ENCODE data around the gene NDST4. TPM values are rescaled to one million over a fixed set of nuclear protein-coding genes. Genes with fewer than 3 reads are reported as not detected.

Gene NDST4
- total and polyA plus RNA-seq, 2 of the 13 experiments (the other 11 are each of a cell fraction or from before 2014, with no cell fraction given): not detected

- Histone ChIP-seq H4K20me1 (ENCODE audit: insufficient read depth, low read length) (no peaks in the 10 kb centered on the region), H3K4me2 (ENCODE audit: low read depth, low read length) (no peak overlapping the region), H3K4me3 (replicated peaks in 1 of 3; ENCODE audit: insufficient read depth in 1 of 3, low read depth in 2 of 3, low read length in 3 of 3) (no peak overlapping the region), H3K27ac (ENCODE audit: extremely low read length, insufficient read depth, low read length) (no peak overlapping the region), H3K4me1 (ENCODE audit: insufficient read depth, low read length) (no peaks in the 10 kb centered on the region), H3K36me3 (replicated peaks in 1 of 2; ENCODE audit: control insufficient read depth in 1 of 2, insufficient read depth in 2 of 2, low read length in 2 of 2) (no peaks in the 10 kb centered on the region), H3K9me3 (ENCODE audit: low read length) (no peaks in the 10 kb centered on the region), H3K9ac (ENCODE audit: insufficient read depth, low read depth, low read length) (no peak overlapping the region), H2AFZ (ENCODE audit: low read length) (no peak overlapping the region), H3K79me2 (ENCODE audit: insufficient read depth, low read length) (no peaks in the 10 kb centered on the region), H3K27me3 (ENCODE audit: control insufficient read depth in 1 of 2, insufficient read depth in 2 of 2, low read length in 2 of 2) (no peaks in the 10 kb centered on the region)
- FAIRE-seq: no peak
- TF ChIP-seq ZFP1 (CRISPR knock-in tag; IDR thresholded peaks at IDR 0.05) (no peak), DZIP1 (CRISPR knock-in tag; IDR thresholded peaks at IDR 0.05) (no peak), HNRNPK (IDR thresholded peaks at IDR 0.05; ENCODE audit: low read depth, low read length, poor library complexity, severe bottlenecking) (no peak), HBP1 (CRISPR knock-in tag; IDR thresholded peaks at IDR 0.05; ENCODE audit: low read depth) (no peak)
- BruUV-seq (replicated peaks): no TSS peak
- ATAC-seq: peak; percentile 63
- in situ Hi-C loops (cut with HindIII; ENCODE audit: extremely low pct_ligation_motif_present, low pct_unique_long_range_greater_than_20kb): loop anchor here (10.0 kb wide), 1 partner anchor 423 kb away; no protein-coding TSS in a partner anchor
- intact Hi-C loops (cut with micrococcal nuclease; ENCODE audit: unreplicated experiment): loop anchor here (5.0 kb wide), 1 partner anchor 420 kb away; no protein-coding TSS in a partner anchor
- POLR2A ChIA-PET: no interaction called here
- DNase-seq (ENCODE audit: low spot score): no peak
- WGBS (ENCODE audit: low lambda C conversion rate): 45% methylated on average over 6 of the region's 8 CpGs
- CTCF ChIA-PET (ENCODE audit: low intra/inter-chr PET ratio, low total read pairs): no interaction called here
Measured at GRCh38 chr4:114807357-114807756, 306.1 kb downstream of the NDST4 start.

- Histone ChIP-seq H3K4me3 (replicated peaks in 1 of 3; ENCODE audit: insufficient read depth in 1 of 3, low read depth in 2 of 3, low read length in 3 of 3) (no peak overlapping the region), H3K9ac (ENCODE audit: insufficient read depth, low read depth, low read length) (no peak overlapping the region), H3K79me2 (ENCODE audit: insufficient read depth, low read length) (no peaks in the 10 kb centered on the region), H3K36me3 (replicated peaks in 1 of 2; ENCODE audit: control insufficient read depth in 1 of 2, insufficient read depth in 2 of 2, low read length in 2 of 2) (no peaks in the 10 kb centered on the region), H3K27me3 (ENCODE audit: control insufficient read depth in 1 of 2, insufficient read depth in 2 of 2, low read length in 2 of 2) (no peaks in the 10 kb centered on the region), H3K4me1 (ENCODE audit: insufficient read depth, low read length) (no peaks in the 10 kb centered on the region), H3K9me3 (ENCODE audit: low read length) (no peaks in the 10 kb centered on the region), H2AFZ (ENCODE audit: low read length) (no peak overlapping the region), H3K27ac (ENCODE audit: extremely low read length, insufficient read depth, low read length) (no peak overlapping the region), H3K4me2 (ENCODE audit: low read depth, low read length) (no peak overlapping the region), H4K20me1 (ENCODE audit: insufficient read depth, low read length) (no peaks in the 10 kb centered on the region)
- CTCF ChIA-PET (ENCODE audit: low intra/inter-chr PET ratio, low total read pairs): no interaction called here
- FAIRE-seq (no peak), DNase-seq (ENCODE audit: low spot score) (no peak), ATAC-seq (no peak)
- BruUV-seq (replicated peaks): no TSS peak
- intact Hi-C loops (cut with micrococcal nuclease; ENCODE audit: unreplicated experiment) (no loop called here), in situ Hi-C loops (cut with HindIII; ENCODE audit: extremely low pct_ligation_motif_present, low pct_unique_long_range_greater_than_20kb) (no loop called here)
- POLR2A ChIA-PET: no interaction called here
- WGBS (ENCODE audit: low lambda C conversion rate): 29% methylated on average over 5 of the region's 5 CpGs
- TF ChIP-seq IKZF4 (CRISPR knock-in tag; IDR thresholded peaks at IDR 0.05; ENCODE audit: borderline replicate concordance, low read depth, not compliant biosample characterization) (no peak), ATF2 (CRISPR knock-in tag; IDR thresholded peaks at IDR 0.05) (no peak), CEBPG (CRISPR knock-in tag; IDR thresholded peaks at IDR 0.05) (no peak), ZNF788 (CRISPR knock-in tag; IDR thresholded peaks at IDR 0.05; ENCODE audit: borderline replicate concordance) (no peak), SOX6 (IDR thresholded peaks at IDR 0.05) (no peak), SOX6 (CRISPR knock-in tag; IDR thresholded peaks at IDR 0.05) (no peak)
Measured at GRCh38 chr4:114791976-114792375, 321.4 kb downstream of the NDST4 start.
